Endothelial cell of umbilical vein (primary cell): ENCODE data around the gene TSPAN9. TPM values are rescaled to one million over a fixed set of nuclear protein-coding genes. Genes with fewer than 3 reads are reported as not detected.

Experiments
- BruUV-seq: library from RNA; stranded (reverse); fragments of 400-500 nt; replicated peaks from 2 replicates; lab custom pipeline; 2021; lab: Mats Ljungman, UMichigan
- CTCF ChIA-PET: fragments of 300-600, 350-600 bp; sonication (Branson Sonifier 250); formaldehyde crosslinking; loops from one replicate; lab custom pipeline; 2021; ENCODE audit warnings: antibody characterized with exemption, inconsistent platforms; lab: Charles Lee
- POLR2A ChIA-PET: fragments of 300-600, 350-600 bp; sonication (Branson Sonifier 250); formaldehyde crosslinking; loops from one replicate; lab custom pipeline; 2021; ENCODE audit warnings: antibody characterized with exemption, inconsistent platforms; lab: Charles Lee
- DNase-seq: peaks from one replicate; pipeline ENCODE4 v3.0.0-alpha.2; 2011; ENCODE audit warnings: low read depth, low spot score
- FAIRE-seq: peaks from 2 replicates; lab custom pipeline; 2011; peaks lifted over from hg19 to GRCh38; lab: Jason Lieb, UNC
- H2AFZ ChIP-seq: 2 replicates; pipeline ENCODE4 v1.6.0; 2012; ENCODE audit warnings: low read depth, low read length, control low read depth, inconsistent platforms
- H3K27ac ChIP-seq: 2 replicates; pipeline ENCODE4 v1.5.1; 2011; ENCODE audit warnings: low read depth, mild to moderate bottlenecking, control low read depth, low read length, moderate library complexity; ENCODE audit not compliant: insufficient read depth
- H3K27me3 ChIP-seq, 2 experiments: 2 replicates each; pipeline versions ENCODE4 v1.6.0 to v1.6.1; 2011; ENCODE audit warnings: low read length in 2 of 2, mixed read lengths in 1 of 2; ENCODE audit not compliant: control insufficient read depth in 2 of 2, insufficient read depth in 2 of 2
- H3K36me3 ChIP-seq, 2 experiments: 2 replicates in 1 of 2; 3 replicates in 1 of 2; pipeline ENCODE4 v1.5.1; 2011; ENCODE audit warnings: low read length in 2 of 2, mild to moderate bottlenecking in 1 of 2, moderate library complexity in 1 of 2; ENCODE audit not compliant: control insufficient read depth in 2 of 2, insufficient read depth in 2 of 2; ENCODE audit errors: extremely low read depth in 1 of 2
- H3K4me1 ChIP-seq: 3 replicates; pipeline ENCODE4 v1.5.1; 2011; ENCODE audit warnings: mild to moderate bottlenecking, low read length; ENCODE audit not compliant: control insufficient read depth, insufficient read depth; ENCODE audit errors: extremely low read depth
- H3K4me2 ChIP-seq: 2 replicates; pipeline ENCODE4 v1.6.1; 2011; ENCODE audit warnings: low read length, control low read depth, mixed read lengths; ENCODE audit not compliant: insufficient read depth
- H3K4me3 ChIP-seq, 3 experiments: fragments of 200-600 bp in 1 of 3; sonication (generic), shearing (Covaris generic) in 1 of 3; replicated peaks in 1 of 3; 2 replicates each; pipeline ENCODE4 v1.5.1; 2011 to 2016; ENCODE audit warnings: control low read depth in 3 of 3, low read length in 3 of 3, mild to moderate bottlenecking in 2 of 3, inconsistent platforms in 1 of 3, low read depth in 1 of 3, moderate library complexity in 1 of 3; ENCODE audit not compliant: insufficient read depth in 1 of 3
- H3K79me2 ChIP-seq: 2 replicates; pipeline ENCODE4 v1.6.0; 2012; ENCODE audit warnings: low read length, inconsistent platforms; ENCODE audit not compliant: control insufficient read depth, insufficient read depth
- H3K9ac ChIP-seq: replicated peaks from 2 replicates; pipeline ENCODE3; 2011; ENCODE audit warnings: low read length, control low read depth; ENCODE audit not compliant: insufficient read depth; ENCODE audit errors: extremely low read depth
- H3K9me1 ChIP-seq: replicated peaks from 3 replicates; pipeline ENCODE4 v1.6.0; 2011; ENCODE audit warnings: mild to moderate bottlenecking, low read length; ENCODE audit not compliant: control insufficient read depth, insufficient read depth; ENCODE audit errors: extremely low read depth
- H3K9me3 ChIP-seq: replicated peaks from 2 replicates; pipeline ENCODE4 v1.5.1; 2012; ENCODE audit warnings: low read length, inconsistent platforms; ENCODE audit not compliant: control insufficient read depth, insufficient read depth
- H4K20me1 ChIP-seq: replicated peaks from 2 replicates; pipeline ENCODE3; 2011; ENCODE audit warnings: mild to moderate bottlenecking, low read length; ENCODE audit not compliant: control insufficient read depth, insufficient read depth; ENCODE audit errors: extremely low read depth
- CTCF ChIP-seq, 2 donors: IDR thresholded peaks; 1 replicate in 1 of 2; 2 replicates in 1 of 2; pipeline ENCODE4 v1.5.1; 2011; ENCODE audit warnings: low read length in 2 of 2, mild to moderate bottlenecking in 2 of 2, moderate library complexity in 2 of 2, control low read depth in 1 of 2, inconsistent platforms in 1 of 2, low read depth in 1 of 2; ENCODE audit not compliant: insufficient read depth in 1 of 2; ENCODE audit errors: extremely low read depth in 1 of 2
- FOS ChIP-seq: IDR thresholded peaks from 2 replicates; pipeline ENCODE4 v1.6.1; 2011; ENCODE audit warnings: mild to moderate bottlenecking, low read length, moderate library complexity, borderline replicate concordance; ENCODE audit not compliant: insufficient read depth
- GATA2 ChIP-seq: IDR thresholded peaks from 2 replicates; pipeline ENCODE4 v1.7.0; 2011; ENCODE audit warnings: low read depth, mild to moderate bottlenecking, moderate library complexity, mixed read lengths, low read length; ENCODE audit not compliant: insufficient read length, insufficient read depth
- MAX ChIP-seq: IDR thresholded peaks from 2 replicates; pipeline ENCODE4 v1.6.1; 2011; ENCODE audit not compliant: insufficient read depth, insufficient read length
- POLR2AphosphoS5 ChIP-seq: IDR thresholded peaks from 2 replicates; pipeline ENCODE4 v1.6.1; 2012; ENCODE audit warnings: low read depth, mild to moderate bottlenecking, control low read depth, low read length, moderate library complexity; ENCODE audit not compliant: insufficient read depth
- dilution Hi-C: fragments of 300-500 bp; cut with MboI; formaldehyde crosslinking; loops from one replicate; pipeline ENCODE4 v1.15.0; 2019; ENCODE audit warnings: low sequenced_read_pairs; ENCODE audit not compliant: extremely low pct_ligation_motif_present
- intact Hi-C: fragments of 100-400 bp; cut with micrococcal nuclease; formaldehyde crosslinking; loops from one replicate; pipeline ENCODE4 v1.10.0; 2022
- polyA plus RNA-seq, 4 experiments: library from polyadenylated mRNA; depleted of rRNA in 3 of 4; stranded (reverse) in 3 of 4; unstranded in 1 of 4; fragments of >200 nt; gene quantifications; 2 replicates each; pipeline versions ENCODE4 v1.2.1 to v1.2.3, GENCODE V29; 2011 to 2012; ENCODE audit warnings: missing spikeins in 1 of 4
- total RNA-seq: library from RNA; stranded (reverse); gene quantifications from 2 replicates; pipeline ENCODE4 v1.2.3, GENCODE V29; 2021

The TSPAN9 gene
- total and polyA plus RNA-seq, 2 donors (not counting 3 experiments of a cell fraction or from before 2014, with no cell fraction given) = 43.3 to 66.8 TPM

DNA sequence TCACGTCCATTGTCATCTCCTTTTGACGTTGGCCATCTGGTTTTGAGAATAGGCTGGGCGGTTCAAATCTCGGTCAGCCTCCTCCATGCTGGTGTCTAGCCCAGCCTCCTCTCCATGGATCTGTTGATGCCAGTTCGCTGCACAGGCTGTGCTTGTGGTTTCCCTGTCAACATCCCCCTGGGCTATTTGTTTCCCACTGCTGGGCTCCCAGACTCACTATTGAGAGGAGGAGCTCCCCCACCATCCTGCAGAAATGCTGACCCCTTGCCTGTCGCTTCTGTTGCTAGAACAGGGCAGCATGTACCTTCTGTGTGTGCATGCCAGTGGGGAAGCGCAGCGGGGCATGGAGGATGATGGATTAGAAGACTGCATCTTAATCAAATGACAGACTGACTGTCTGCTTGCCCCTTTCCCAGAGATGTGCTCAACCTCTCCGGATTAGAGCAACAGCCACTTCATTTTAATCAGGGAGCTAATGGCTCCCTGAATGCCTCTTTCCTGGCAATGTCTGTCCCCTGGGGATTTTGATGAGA, 170.5 kb downstream of the TSPAN9 start:
- BruUV-seq = no TSS peak
- Histone ChIP-seq H3K36me3 (no peaks in the 10 kb centered on the region), H3K79me2 (no peaks in the 10 kb centered on the region), H3K9me1 (no peaks in the 10 kb centered on the region), H3K9me3 (no peaks in the 10 kb centered on the region), H3K4me3 (no peak overlapping the region), H3K27me3 (no peaks in the 10 kb centered on the region), H3K27ac (no peak overlapping the region), H2AFZ (no peak overlapping the region), H4K20me1 (no peaks in the 10 kb centered on the region), H3K4me2 (no peak overlapping the region), H3K4me1 (peaks cover 11% of the 10 kb centered on the region), H3K9ac (no peak overlapping the region)
- FAIRE-seq (no peak), DNase-seq (no peak)
- intact Hi-C loops (no loop called here), dilution Hi-C loops (no loop called here)
- TF ChIP-seq POLR2AphosphoS5 (no peak), MAX (no peak), GATA2 (no peak), FOS (no peak), CTCF (IDR thresholded peaks at IDR 0.05; ENCODE audit: extremely low read depth in 1 of 2, insufficient read depth in 1 of 2, low read depth in 1 of 2, low read length in 2 of 2) (no peak)
- ChIA-PET POLR2A (no interaction called here), CTCF (interaction anchor here (0.8 to 1.4 kb wide), 2 partner anchors 10 to 28 kb away, joined by 3 to 4 read pairs; no protein-coding TSS in a partner anchor)
